ENCODE measurements around the gene SEMA3G. TPM values are rescaled to one million over a fixed set of nuclear protein-coding genes. Genes with fewer than 3 reads are reported as not detected.

The SEMA3G gene
- 4.1 TPM for total RNA-seq

DNA sequence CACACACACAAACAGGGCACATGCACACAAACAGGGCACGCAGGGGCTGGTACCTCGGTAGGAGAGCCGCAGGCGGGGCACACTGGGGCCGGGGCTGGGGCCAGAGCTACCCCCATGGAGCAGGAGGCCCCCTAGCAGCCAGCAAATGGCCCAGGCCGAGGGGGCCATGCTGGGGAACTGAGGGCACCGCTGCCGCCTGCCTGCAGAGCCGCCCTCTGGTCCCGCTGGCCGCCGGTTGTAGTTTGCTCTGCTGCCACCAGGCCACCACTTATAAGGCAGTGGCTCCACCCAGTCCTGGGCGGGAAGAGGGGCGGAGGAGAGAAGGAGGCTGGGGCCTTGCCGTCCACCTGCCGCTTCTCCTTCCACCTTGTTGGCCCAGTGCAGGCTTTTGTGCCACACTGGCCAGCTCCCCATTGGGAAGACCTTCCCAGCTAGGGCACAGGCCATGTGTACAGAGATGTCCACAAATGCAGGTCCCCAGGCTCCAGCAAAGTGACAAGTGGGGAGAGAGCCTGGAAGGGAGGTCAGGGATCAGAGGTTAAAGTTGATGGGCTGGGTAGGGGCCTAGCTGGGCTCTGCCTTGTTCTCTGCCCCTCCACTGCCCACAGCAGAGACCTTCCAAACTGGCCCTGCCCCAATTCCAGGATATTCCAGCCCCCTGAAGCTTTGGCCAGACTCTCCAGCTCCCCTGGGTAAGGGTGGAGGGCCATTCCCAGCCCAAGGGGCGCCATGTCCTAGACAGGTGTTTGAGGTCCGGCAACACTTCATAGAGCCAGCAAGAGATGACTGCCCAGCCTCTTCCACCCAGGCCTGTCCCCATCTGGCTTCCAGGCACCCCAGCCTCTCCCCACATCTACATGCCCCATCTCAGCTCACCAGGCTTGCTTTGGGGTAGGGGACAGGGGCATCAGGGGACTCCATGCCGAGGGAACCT, at the start of gene SEMA3G:
SEMA3G (minus strand) TSS at position 244 of the 934 bp plus-strand sequence; CDS start at position 168, 76 bp downstream.
- no peak for FAIRE-seq
- DNase-seq (ENCODE audit: low spot score in 2 of 2) = peak in 1 of 2 donors; percentile 47

DNA sequence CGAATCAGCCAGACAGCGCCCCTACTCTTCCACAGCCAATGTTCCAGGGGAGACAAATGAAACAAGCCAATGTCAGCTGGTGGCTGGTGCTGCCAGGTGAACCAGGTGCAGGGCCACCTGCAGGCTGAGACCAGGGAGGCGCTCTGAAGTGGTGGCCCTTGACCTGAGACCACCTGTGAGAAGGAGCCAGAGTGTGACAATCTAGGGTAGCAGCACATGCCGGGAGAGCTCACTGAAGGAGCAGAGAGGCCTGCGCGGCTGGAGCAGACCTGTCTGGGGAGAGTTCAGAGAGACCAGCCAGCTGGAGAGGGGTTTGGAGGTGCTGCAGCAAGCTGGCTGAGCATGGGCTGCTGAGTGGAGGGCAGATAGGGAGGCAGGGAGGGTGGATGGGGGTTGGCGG, 49.5 kb upstream of the SEMA3G start:
- FAIRE-seq = no peak

DNA sequence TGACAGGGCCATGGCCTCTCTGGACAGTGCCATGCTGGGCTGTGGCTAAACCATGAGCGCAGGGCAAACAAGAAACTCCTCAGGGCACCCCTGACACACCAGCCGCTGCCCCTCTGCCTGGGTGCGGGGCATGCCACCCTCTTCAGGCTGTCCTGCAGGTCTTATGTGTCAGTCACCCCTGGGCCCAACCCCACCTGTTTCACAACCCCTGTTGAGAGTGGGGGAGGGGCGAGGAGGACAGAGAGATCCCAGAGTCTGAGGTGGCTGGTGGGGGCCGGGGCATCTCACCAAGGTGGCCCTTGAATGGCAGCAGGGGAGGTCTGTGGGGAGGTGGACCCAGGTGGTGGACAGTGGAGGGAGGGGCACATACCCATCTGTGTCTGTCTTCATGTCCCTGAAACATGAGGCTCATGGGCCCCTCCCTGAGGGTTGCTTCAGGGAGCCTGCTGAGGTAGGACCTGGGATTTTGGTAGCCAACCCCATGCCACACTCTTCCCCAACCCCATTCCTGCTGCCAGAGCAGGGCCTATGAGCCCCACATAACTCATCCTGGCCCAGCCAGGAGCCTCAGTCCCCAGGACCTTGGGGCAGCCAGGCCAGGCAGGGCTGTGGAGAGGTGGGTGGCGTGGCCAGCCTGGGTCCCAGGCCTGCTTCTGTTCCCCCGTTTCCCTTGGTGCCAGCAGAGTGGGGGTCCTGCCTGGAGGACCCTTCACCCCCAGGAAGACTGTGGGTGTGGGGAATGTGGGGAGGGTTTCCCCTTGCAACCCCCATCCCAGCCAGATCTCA, 48.5 kb upstream of the SEMA3G start:
- DNase-seq (ENCODE audit: low spot score in 2 of 2) (no peak), FAIRE-seq (no peak)

More for the DNA sequence above, 49.5 kb upstream of the SEMA3G start:
- DNase-seq (ENCODE audit: low spot score in 2 of 2) = no peak

DNA sequence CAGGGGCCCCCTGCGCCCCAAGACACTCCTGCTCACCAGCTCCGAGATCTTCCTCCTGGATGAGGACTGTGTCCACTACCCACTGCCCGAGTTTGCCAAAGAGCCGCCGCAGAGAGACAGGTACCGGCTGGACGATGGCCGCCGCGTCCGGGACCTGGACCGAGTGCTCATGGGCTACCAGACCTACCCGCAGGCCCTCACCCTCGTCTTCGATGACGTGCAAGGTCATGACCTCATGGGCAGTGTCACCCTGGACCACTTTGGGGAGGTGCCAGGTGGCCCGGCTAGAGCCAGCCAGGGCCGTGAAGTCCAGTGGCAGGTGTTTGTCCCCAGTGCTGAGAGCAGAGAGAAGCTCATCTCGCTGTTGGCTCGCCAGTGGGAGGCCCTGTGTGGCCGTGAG, 47.2 kb upstream of the SEMA3G start:
- DNase-seq (ENCODE audit: low spot score in 2 of 2) (no peak), FAIRE-seq (no peak)

DNA sequence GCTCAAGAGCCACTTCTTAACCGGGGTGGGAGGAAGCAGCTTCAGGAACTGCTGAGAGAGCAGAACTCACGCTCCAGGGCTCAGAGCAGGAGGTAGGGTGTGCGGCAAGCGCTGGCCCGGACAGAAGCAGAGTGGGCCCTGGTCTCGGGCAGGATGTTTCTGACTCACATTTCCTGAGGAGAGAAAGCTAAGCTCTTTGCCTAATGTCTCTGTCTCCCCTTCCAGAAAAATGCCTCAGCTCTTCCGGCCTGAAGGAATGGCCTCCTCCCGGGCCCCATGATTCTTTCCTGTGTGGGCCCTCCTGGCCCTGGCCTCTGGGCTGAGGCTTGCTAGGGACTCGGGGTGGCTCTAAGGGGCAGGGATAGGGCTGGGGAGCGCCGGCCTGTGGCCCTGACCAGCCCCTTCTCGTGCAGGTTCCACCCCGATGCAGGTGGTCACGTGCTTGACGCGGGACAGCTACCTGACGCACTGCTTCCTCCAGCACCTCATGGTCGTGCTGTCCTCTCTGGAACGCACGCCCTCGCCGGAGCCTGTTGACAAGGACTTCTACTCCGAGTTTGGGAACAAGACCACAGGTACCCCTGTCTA, 46.1 kb upstream of the SEMA3G start:
- peak in 1 of 2 donors; percentile 62 for DNase-seq (ENCODE audit: low spot score in 2 of 2)
- no peak for FAIRE-seq

DNA sequence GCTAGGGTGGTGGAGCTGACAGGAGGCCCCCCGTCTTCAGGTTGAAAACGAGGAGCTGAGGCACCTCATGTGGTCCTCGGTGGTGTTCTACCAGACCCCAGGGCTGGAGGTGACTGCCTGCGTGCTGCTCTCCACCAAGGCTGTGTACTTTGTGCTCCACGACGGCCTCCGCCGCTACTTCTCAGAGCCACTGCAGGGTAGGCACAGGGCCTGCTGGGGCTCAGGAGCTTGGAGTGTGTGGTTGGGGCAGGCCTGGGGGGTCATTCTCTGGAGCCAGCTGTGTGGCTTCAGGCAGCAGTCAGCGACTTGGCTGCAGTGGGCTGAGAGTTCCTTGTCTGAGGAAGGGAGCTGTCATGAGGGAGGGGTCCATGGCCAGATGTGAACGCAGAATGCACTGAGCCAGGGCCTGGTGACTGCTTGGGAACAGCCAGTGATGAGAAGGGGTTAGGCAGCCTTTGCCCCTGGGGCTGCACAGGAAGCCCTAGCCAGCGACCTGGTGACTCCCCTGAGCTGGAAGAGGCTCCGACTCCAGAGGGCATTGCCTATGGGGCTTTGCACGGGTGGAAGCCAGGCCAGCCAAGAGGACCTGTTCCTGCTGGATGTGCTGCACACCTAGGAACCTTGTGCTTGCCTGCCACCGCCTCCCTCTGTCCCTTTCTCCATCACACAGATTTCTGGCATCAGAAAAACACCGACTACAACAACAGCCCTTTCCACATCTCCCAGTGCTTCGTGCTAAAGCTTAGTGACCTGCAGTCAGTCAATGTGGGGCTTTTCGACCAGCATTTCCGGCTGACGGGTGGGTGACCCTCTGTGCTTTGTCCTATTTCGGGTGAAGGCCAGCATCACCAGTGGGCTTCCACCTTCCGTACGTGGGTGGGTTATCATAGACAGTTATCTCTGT, 45.4 kb upstream of the SEMA3G start:
- DNase-seq (ENCODE audit: low spot score in 2 of 2) = no peak
- FAIRE-seq = no peak

DNA sequence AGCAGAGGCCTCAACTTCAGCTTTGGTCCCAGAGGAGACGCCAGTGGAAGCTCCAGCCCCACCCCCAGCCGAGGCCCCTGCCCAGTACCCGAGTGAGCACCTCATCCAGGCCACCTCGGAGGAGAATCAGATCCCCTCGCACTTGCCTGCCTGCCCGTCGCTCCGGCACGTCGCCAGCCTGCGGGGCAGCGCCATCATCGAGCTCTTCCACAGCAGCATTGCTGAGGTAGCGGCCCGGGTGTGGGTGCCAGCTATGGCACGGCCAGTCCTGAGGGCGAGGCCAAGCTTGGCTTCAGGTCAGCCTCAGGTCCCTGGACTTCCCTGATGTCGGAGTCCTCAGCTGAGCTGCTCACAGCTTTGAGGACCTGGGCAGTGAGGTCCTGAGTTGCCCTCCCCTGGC, 44.5 kb upstream of the SEMA3G start:
- DNase-seq (ENCODE audit: low spot score in 2 of 2) (no peak), FAIRE-seq (no peak)

DNA sequence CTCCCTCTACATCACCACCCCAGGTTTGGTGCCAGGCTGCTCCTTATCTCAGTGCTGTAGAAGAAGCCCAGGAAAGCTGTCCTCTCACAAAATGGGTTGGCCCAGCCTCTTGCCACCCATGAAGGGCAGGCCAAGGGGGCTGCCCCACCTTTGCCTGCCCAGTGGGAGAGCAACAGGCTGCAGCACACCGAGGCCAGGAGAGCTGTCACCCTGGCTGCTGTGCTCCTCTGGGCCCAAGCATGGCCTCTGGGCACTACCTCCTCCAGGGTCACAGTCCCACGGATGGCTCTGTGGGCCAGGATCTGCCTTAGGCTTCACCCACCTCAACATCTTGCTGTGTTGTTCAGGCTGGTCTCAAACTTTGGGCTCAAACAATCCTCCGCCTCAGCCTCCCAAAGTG, 43.8 kb upstream of the SEMA3G start:
- DNase-seq (ENCODE audit: low spot score in 2 of 2) (no peak), FAIRE-seq (no peak)

DNA sequence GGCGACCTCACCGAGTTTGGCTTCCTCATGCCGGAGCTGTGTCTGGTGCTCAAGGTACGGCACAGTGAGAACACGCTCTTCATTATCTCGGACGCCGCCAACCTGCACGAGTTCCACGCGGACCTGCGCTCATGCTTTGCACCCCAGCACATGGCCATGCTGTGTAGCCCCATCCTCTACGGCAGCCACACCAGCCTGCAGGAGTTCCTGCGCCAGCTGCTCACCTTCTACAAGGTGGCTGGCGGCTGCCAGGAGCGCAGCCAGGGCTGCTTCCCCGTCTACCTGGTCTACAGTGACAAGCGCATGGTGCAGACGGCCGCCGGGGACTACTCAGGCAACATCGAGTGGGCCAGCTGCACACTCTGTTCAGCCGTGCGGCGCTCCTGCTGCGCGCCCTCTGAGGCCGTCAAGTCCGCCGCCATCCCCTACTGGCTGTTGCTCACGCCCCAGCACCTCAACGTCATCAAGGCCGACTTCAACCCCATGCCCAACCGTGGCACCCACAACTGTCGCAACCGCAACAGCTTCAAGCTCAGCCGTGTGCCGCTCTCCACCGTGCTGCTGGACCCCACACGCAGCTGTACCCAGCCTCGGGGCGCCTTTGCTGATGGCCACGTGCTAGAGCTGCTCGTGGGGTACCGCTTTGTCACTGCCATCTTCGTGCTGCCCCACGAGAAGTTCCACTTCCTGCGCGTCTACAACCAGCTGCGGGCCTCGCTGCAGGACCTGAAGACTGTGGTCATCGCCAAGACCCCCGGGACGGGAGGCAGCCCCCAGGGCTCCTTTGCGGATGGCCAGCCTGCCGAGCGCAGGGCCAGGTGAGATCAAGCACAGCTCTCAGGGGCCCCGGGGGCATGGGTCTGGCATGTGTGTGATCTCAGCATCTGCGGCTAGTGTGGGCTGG, 43.1 kb upstream of the SEMA3G start:
- no peak for FAIRE-seq
- DNase-seq (ENCODE audit: low spot score in 2 of 2) = no peak

DNA sequence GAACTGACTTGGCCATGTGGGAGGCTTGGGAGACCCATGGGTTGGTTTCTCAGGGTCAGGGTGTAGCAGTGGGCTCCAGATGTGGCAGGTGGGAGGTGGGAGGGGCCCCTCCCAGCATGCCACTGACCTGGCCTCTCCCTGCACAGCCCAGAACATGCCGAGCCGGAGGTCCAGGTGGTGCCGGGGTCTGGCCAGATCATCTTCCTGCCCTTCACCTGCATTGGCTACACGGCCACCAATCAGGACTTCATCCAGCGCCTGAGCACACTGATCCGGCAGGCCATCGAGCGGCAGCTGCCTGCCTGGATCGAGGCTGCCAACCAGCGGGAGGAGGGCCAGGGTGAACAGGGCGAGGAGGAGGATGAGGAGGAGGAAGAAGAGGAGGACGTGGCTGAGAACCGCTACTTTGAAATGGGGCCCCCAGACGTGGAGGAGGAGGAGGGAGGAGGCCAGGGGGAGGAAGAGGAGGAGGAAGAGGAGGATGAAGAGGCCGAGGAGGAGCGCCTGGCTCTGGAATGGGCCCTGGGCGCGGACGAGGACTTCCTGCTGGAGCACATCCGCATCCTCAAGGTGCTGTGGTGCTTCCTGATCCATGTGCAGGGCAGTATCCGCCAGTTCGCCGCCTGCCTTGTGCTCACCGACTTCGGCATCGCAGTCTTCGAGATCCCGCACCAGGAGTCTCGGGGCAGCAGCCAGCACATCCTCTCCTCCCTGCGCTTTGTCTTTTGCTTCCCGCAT, 42.3 kb upstream of the SEMA3G start:
- DNase-seq (ENCODE audit: low spot score in 2 of 2) = no peak
- FAIRE-seq = no peak

DNA sequence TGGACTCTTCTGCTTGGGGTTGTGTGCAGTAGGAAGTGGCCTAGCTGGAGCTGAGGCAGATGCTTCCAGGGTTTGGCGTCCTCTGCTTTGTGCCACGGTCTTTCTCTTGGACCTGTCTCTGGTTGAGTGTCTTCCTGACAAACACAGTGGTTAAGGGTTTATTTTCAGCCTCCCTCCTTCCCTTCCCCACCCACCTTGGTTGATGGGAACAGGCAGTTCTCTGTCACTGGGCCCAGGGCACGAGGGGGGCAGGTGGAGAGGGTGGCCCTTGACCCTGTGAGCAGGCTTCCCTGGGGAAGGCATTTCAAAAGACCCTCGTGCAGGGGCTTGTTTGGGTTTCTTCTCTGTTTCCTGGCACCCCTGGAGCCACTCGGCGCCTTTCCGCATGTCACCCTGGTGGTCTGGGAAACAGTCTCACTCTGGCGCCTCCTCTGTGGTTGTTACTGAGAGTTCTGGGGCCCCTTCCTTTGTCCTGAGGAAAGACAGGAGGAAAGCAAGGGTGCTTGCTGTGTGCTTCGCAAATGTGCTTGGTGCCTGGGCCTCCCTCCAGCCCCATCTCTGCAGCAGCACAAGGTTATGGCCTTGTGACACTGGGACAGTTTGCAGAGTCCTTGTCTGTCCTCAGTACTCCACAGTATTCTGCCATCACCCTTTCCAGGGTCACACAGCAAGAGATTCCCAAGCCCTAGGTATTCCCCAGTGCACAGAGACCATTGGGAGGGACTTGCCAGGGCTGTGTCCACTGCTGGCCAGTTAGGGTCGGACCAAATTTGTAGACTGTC, 40.0 kb upstream of the SEMA3G start:
- FAIRE-seq (no peak), DNase-seq (ENCODE audit: low spot score in 2 of 2) (no peak)

DNA sequence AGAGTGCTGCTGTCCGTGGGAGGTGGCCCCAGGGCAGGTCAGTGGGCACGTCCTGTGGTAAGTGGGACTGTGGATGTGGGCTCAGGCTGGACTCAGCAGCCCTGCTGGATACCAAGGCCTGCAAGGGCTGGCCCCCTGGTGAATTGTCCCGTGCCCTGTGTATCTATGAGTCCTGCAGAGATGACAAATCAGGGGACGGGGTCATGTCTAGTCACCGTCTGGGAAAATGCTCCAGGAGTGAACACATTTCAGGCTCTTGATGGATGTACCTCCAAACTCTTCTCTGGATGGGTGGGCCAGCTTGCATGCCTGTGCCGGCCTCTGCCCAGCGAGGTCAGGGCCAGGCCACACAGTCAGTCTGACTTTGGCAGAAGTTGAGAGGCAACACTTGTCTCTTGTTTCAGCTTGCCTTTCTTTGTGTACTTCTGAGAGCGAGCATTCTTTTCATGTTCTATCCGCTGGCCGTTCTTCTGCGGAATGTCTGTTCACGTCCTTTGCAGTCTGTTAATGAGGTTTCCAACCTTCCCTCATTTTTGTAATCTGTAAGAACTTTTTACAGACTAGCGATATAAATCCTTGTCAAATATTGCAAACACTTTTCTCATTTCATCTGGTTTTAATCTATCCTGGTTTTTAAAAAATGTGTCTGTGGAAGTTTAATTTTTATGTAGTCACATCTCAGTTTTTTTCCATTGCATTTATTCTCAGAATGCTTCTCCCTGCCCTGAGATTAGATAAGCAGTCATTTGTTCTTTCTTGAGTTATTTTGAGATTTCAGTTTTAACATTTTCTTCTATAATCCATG, 38.9 kb upstream of the SEMA3G start:
- DNase-seq (ENCODE audit: low spot score in 2 of 2) = no peak
- FAIRE-seq = no peak

DNA sequence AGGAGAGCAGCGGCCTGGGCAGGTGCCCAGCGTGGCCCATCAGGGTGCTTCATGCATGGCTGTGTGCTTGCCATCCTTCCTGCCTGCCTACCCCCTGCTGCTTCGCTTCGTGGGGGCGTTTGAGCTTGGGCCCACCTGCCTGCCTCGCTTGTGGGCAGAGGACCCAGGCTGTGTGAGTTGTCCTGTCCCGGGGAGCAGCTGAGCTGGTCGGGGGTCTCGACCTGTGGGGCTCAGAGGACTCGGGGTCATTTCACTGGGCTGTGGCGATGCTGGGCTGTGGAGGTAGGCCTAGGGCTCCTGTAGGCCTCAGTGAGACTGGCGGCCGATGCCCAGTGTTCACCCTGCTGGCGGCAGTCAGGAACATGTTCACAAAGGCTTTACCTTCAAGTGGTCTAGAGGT, 38.2 kb upstream of the SEMA3G start:
- FAIRE-seq (no peak), DNase-seq (ENCODE audit: low spot score in 2 of 2) (no peak)

DNA sequence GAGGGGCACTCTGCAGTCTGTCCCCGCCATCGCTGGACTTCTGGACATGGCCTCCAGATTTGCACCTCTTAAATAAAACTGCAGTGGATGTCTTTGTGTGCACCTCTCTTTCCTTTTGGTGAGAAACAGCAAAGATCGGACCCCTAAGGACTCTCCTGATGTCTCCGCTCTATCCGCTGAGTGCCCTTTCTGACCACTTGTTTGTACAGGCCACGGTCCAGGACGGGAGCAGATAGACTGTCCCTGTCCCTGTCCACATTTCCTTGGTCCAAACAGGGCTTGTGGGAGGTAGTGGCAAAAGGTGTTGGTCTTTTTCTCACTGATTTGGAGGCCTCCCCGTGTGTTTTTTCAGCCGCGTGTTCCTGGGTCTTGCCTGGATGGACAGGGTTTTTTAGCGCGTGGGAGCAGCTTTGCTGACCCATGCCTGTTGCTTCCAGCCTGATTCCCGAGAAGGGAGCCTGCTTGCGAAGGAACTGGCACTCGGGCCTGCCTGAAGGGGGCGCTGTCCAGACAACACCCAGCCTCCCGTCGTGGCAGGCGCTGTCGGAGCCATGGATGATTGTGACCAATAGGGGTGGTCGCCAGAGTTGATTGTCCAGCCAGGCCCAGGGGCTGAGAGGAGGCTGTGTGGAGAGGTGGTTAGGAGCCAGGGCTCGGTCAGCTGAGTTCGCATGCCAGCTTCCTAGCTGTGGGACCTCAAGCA, 37.1 kb upstream of the SEMA3G start:
- DNase-seq (ENCODE audit: low spot score in 2 of 2) (no peak), FAIRE-seq (no peak)

DNA sequence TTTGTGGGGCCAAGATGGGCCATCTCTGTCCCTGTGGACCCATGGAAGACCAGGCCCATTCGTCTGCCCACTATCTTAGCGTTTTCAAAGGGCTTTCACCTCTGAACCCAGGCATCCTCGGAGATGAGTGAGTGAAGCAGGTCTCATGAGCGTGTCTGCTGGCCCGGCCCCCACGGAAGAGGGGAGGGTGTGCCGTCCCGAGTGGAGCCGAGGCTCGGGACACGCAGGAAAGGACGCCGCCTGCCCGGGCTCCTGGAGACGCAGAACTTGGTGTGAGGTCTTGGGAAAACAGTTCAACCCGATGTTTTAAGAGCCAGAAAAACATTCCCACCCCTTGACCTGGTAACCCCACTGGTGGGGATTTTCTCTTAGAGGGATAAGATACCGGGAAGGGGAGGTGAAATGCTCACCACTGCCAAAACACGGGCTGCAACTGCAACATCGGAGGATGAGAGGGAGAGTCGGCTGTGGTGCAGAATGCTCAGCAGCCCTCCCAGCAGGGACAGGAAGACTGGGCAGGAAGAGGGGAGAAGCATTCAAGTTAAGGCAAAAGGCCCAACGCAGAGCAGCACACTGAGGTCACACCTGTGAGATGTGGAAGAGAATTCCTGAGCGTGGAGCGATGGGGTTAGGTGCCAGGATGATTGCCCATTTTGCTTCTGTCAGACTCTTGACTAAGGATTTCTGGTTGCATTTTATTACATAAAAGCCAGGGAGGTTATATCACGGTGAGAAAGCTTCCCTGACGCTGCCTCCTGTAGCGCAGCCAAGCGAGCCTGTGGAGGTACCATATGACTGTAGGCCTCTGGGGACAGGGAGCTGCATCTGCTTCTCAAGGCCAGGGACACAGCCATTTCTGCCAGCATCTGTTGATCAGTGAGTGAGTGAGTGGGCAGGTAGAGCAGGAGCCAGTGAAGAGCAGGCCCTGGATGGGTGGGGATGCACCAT, 36.1 kb upstream of the SEMA3G start:
- no peak for DNase-seq (ENCODE audit: low spot score in 2 of 2)
- FAIRE-seq = no peak

Data from frontal cortex (tissue), 4 donors.